ENCODE measurements around the gene XIRP1.

DNA sequence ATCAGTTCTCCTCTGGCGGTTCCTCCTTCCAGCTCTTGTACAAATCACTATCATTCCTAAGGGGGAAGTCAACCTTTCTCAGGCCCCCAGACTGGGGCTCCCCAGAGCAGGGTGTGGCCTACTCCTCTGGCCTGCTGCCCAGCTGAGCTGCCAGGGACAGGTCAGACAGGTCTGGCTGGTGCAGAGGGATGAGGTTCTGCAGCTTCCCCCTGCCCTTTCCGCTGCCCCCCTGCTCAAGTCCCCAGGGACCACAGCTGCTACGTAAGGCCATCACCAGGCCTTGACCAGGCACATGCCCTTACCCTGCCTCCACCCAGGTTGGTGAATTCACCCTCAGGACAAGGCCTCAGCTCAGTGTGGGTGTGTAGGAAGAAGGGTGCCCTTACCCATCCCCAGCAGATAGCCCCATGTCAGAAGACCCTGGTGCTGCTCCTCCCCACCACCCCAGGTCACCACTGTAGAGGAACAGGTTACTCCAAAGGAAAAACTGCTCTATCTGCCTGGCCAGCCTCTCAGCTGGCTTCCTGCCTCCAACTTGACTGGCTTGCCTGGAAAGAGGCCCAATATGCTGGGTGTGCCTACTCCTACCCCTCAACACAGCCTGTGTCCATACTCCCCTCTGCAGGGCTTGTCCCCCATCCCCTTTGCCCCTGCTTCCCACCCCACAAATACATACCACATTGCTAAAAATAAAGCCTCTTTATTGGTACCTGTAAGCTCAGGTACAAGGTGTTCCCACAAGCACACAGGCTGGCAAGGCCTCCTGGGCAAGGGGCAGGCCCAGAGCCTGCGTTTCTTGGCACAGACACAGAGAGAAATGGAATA lies 51.0 kb downstream of the XIRP1 start:
- TF ChIP-seq, protein P1, sequence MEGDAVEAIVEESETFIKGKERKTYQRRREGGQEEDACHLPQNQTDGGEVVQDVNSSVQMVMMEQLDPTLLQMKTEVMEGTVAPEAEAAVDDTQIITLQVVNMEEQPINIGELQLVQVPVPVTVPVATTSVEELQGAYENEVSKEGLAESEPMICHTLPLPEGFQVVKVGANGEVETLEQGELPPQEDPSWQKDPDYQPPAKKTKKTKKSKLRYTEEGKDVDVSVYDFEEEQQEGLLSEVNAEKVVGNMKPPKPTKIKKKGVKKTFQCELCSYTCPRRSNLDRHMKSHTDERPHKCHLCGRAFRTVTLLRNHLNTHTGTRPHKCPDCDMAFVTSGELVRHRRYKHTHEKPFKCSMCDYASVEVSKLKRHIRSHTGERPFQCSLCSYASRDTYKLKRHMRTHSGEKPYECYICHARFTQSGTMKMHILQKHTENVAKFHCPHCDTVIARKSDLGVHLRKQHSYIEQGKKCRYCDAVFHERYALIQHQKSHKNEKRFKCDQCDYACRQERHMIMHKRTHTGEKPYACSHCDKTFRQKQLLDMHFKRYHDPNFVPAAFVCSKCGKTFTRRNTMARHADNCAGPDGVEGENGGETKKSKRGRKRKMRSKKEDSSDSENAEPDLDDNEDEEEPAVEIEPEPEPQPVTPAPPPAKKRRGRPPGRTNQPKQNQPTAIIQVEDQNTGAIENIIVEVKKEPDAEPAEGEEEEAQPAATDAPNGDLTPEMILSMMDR (IDR thresholded peaks at IDR 0.05) = no peak
- TF ChIP-seq POLR2A (IDR thresholded peaks at IDR 0.05) = no peak
